Choroid plexus epithelial cell (primary cell): ENCODE measurements around the gene PDYN.

Source experiments
- DNase-seq: peaks from one replicate; pipeline ENCODE4 v3.0.0-alpha.2; 2010; ENCODE audit warnings: low read depth
- H3K4me3 ChIP-seq: 2 replicates; pipeline ENCODE4 v1.5.1; 2011; ENCODE audit warnings: low read depth, mild to moderate bottlenecking, control low read depth, low read length, moderate library complexity
- CTCF ChIP-seq: conservative IDR thresholded peaks from 2 replicates; pipeline ENCODE4 v1.5.1; 2011; ENCODE audit warnings: low read depth, mild to moderate bottlenecking, control low read depth, inconsistent platforms, low read length, moderate library complexity

Gene PDYN

GRCh38 chr20:1965520-1966351, 28.1 kb downstream of the PDYN start:
- DNase-seq, result peak; percentile 70
- no peak overlapping the region for H3K4me3 ChIP-seq
- peak; percentile 88 for TF ChIP-seq CTCF

GRCh38 chr20:1964659-1965405, 29.0 kb downstream of the PDYN start:
- no peak for TF ChIP-seq CTCF

GRCh38 chr20:1964061-1964460, 29.8 kb downstream of the PDYN start:
- no peak for DNase-seq
- H3K4me3 ChIP-seq, result no peak overlapping the region
- TF ChIP-seq CTCF, result no peak

More at GRCh38 chr20:1964659-1965405, 29.0 kb downstream of the PDYN start:
- DNase-seq, result no peak
- H3K4me3 ChIP-seq, result no peak overlapping the region

DNA sequence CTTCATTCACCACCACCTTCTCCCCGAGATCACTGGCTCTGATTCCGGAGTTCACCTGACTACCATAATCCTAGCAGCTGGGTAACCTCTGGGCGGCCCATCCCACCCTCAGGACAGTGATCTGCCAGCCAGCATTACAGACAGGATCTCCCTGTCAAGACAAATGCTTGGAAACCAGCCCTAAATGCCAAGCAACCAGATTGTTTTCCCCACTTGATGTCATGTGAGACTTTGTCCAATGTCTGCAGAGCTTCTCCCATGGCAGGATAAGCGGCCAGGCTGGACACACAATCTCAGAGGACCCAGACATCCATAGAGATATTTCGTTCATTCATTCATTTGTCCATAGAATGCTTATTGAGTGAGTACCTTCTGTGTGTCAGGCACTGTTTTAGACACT, 32.5 kb downstream of the PDYN start:
- no peak for TF ChIP-seq CTCF
- no peak for DNase-seq
- no peak overlapping the region for H3K4me3 ChIP-seq

DNA sequence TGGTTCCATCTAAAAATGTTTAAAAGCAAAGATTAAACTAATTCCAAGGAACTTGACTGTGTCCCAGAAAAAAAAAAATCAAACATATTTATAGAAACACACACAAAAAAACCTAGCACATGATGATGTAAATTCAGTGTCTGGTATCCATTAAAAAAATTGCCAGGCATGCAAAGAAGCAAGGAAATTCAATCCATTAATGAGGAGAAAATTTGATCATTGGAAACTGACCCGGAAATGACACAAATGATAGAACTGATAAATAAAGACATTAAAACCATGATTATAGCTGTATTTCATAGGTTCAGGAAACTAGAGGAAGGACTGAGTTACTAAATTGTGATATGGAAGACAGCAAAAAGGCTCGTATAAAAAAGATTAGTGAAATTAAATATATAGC, 34.7 kb downstream of the PDYN start:
- no peak overlapping the region for H3K4me3 ChIP-seq
- TF ChIP-seq CTCF, result no peak
- no peak for DNase-seq

GRCh38 chr20:1958426-1958825, 35.4 kb downstream of the PDYN start:
- H3K4me3 ChIP-seq, result no peak overlapping the region
- DNase-seq, result no peak
- no peak for TF ChIP-seq CTCF

DNA sequence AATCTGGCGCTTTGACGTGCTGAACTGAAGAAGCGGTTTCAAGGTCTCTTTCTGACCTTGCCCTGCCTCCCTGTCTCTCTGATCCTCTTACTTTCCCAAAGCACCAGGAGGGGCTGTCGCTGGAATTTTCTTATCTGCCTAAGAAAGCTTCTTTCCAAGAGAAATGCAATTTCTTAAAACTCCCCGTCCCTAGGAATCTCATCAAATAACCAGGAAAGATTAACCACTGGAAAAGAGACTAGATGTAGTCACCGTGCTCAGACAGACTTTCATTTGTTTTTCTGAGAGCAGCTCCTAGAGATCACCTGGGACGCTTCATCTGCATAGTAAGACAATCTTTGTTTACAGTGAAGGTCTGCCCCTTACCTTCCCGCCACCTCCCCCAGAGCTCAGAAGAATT, 38.6 kb downstream of the PDYN start:
- no peak for TF ChIP-seq CTCF
- H3K4me3 ChIP-seq, result no peak overlapping the region
- DNase-seq, result no peak
